H1 (cell line): ENCODE measurements around the gene KDM6B. TPM values are rescaled to one million over a fixed set of nuclear protein-coding genes. Genes with fewer than 3 reads are reported as not detected.

Source experiments
- ASH2L ChIP-seq: fragments of 200-600, 300-600 bp; sonication (generic); IDR thresholded peaks from one replicate; pipeline ENCODE4 v1.7.1; 2017; ENCODE audit warnings: low read length
- CHD7 ChIP-seq: fragments of 300-600 bp; sonication (generic); IDR thresholded peaks from 2 replicates; pipeline ENCODE4 v1.7.1; 2012; ENCODE audit warnings: low read length, moderate library complexity, mild to moderate bottlenecking, inconsistent platforms; ENCODE audit not compliant: insufficient replicate concordance
- MAX ChIP-seq: IDR thresholded peaks from 2 replicates; pipeline ENCODE4 v1.6.1; 2012; ENCODE audit warnings: inconsistent platforms
- SIRT6 ChIP-seq: IDR thresholded peaks from one replicate; pipeline ENCODE4 v1.7.1; 2012; ENCODE audit warnings: low read length, inconsistent platforms
- polyA plus RNA-seq, 7 experiments: library from polyadenylated mRNA; depleted of rRNA in 3 of 7; stranded (reverse) in 5 of 7; unstranded in 2 of 7; fragments of >200 nt in 5 of 7; fragments of 200-250 nt in 2 of 7; gene quantifications; 1 replicate in 5 of 7; 2 replicates in 1 of 7; 4 replicates in 1 of 7; pipeline versions ENCODE4 v1.2.1 to v1.2.3, GENCODE V29; 2011 to 2013; ENCODE audit warnings: missing spikeins in 2 of 7, mixed read lengths in 2 of 7
- total RNA-seq: library from RNA; stranded (reverse); fragmentation: NEBNext Ultra II Directional; extraction: Animal tissue kit (Norgen Biotek cat#: 25700); gene quantifications from 2 replicates; pipeline ENCODE4 v1.2.1, GENCODE V29; 2021

Gene KDM6B
- total and polyA plus RNA-seq, 2 of the 8 experiments (the other 6 are each of a cell fraction or from before 2014, with no cell fraction given) = 0.48 to 3.7 TPM

- TF ChIP-seq CHD7 (no peak), ASH2L (no peak), SIRT6 (no peak), MAX (no peak)
Observed at GRCh38 chr17:7849130-7849750, 15.2 kb downstream of the KDM6B start (continued).
